Mesendoderm (in vitro differentiated cells): ENCODE results near the gene FLNB.

ENCODE experiments used
- DNase-seq: peaks from one replicate; pipeline ENCODE4 v3.0.0; 2013
- H2AK5ac ChIP-seq: 2 replicates; pipeline ENCODE4 v1.6.1; 2013; ENCODE audit warnings: low read length, inconsistent platforms
- H2BK120ac ChIP-seq: 2 replicates; pipeline ENCODE4 v1.6.1; 2013; ENCODE audit warnings: low read depth, mild to moderate bottlenecking, low read length, moderate library complexity, mixed read lengths
- H2BK15ac ChIP-seq: replicated peaks from 2 replicates; pipeline ENCODE4 v1.6.1; 2013; ENCODE audit warnings: low read depth, mild to moderate bottlenecking, moderate library complexity
- H2BK5ac ChIP-seq: 2 replicates; pipeline ENCODE4 v1.6.1; 2013; ENCODE audit warnings: low read length, inconsistent platforms
- H3K18ac ChIP-seq: 2 replicates; pipeline ENCODE4 v1.6.1; 2013; ENCODE audit warnings: mild to moderate bottlenecking, low read length, mixed read lengths
- H3K23ac ChIP-seq: one replicate; pipeline ENCODE4 v1.6.1; 2013; ENCODE audit warnings: low read length
- H3K27ac ChIP-seq: 2 replicates; pipeline ENCODE4 v1.5.1; 2013; ENCODE audit warnings: low read depth, mild to moderate bottlenecking, inconsistent platforms, low read length, moderate library complexity
- H3K27me3 ChIP-seq: 2 replicates; pipeline ENCODE4 v1.6.1; 2013; ENCODE audit warnings: low read length, control low read depth, mild to moderate bottlenecking, inconsistent platforms; ENCODE audit not compliant: insufficient read depth, poor library complexity
- H3K36me3 ChIP-seq: 2 replicates; pipeline ENCODE4 v1.6.1; 2013; ENCODE audit warnings: low read length, inconsistent platforms; ENCODE audit not compliant: control insufficient read depth, insufficient read depth
- H3K4ac ChIP-seq: one replicate; pipeline ENCODE4 v1.6.1; 2013; ENCODE audit warnings: low read depth, mild to moderate bottlenecking, low read length, moderate library complexity
- H3K4me1 ChIP-seq: 2 replicates; pipeline ENCODE4 v1.6.1; 2013; ENCODE audit warnings: low read depth, low read length, inconsistent platforms; ENCODE audit not compliant: control insufficient read depth
- H3K4me2 ChIP-seq: 2 replicates; pipeline ENCODE4 v1.6.1; 2013; ENCODE audit warnings: low read length
- H3K4me3 ChIP-seq: 2 replicates; pipeline ENCODE4 v1.5.1; 2013; ENCODE audit warnings: mild to moderate bottlenecking, low read length
- H3K56ac ChIP-seq: one replicate; pipeline ENCODE4 v1.6.1; 2013; ENCODE audit warnings: low read length
- H3K79me1 ChIP-seq: 2 replicates; pipeline ENCODE4 v1.6.1; 2013; ENCODE audit warnings: low read length, inconsistent platforms
- H3K79me2 ChIP-seq: 2 replicates; pipeline ENCODE4 v1.6.1; 2013; ENCODE audit warnings: mild to moderate bottlenecking, low read length; ENCODE audit not compliant: control insufficient read depth, insufficient read depth
- H3K9ac ChIP-seq: 2 replicates; pipeline ENCODE4 v1.6.1; 2013; ENCODE audit warnings: low read length, inconsistent platforms
- H4K5ac ChIP-seq: one replicate; pipeline ENCODE4 v1.6.1; 2013; ENCODE audit warnings: low read length
- H4K8ac ChIP-seq: one replicate; pipeline ENCODE4 v1.6.1; 2013; ENCODE audit warnings: low read depth, mild to moderate bottlenecking, control low read depth, low read length, moderate library complexity
- WGBS: extraction: QIAGEN DNeasy Blood & Tissue Kit; methylation state at CpG from one replicate; pipeline ENCODE4 v1.1.7; 2013; ENCODE audit warnings: low lambda C conversion rate, missing lambda C conversion rate; ENCODE audit not compliant: insufficient coverage; ENCODE audit errors: extremely low coverage; 5-methylcytosine and 5-hydroxymethylcytosine counted together

FLNB gene

DNA sequence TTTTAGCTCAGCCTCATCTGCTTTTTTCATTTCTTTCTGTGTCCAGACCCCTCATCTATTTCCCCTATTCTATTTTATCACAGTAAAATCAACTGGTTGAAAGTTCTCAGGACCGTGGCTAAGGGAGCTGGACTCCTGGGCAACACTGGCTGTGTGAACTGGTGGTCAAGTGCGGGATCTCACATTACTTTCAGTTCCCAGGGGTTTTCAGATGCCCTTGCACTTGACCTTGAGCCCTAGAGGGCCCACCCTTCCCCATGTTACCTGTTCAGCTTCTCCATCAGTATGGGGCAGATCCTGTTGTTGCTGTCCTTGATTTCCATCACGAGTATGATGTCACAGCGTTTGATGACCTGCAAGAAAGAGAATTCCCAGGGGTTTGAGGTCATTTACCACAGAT is 199.7 kb downstream of the FLNB start:
- Histone ChIP-seq H3K4me2 (no peak overlapping the region), H3K4ac (no peak overlapping the region), H2BK15ac (no peak overlapping the region), H2BK5ac (no peak overlapping the region), H4K8ac (no peak overlapping the region), H2AK5ac (no peak overlapping the region), H3K18ac (no peak overlapping the region), H3K27me3 (no peaks in the 10 kb centered on the region), H4K5ac (no peak overlapping the region), H3K56ac (no peak overlapping the region), H3K36me3 (no peaks in the 10 kb centered on the region), H3K27ac (no peak overlapping the region), H3K4me1 (no peaks in the 10 kb centered on the region), H2BK120ac (no peak overlapping the region), H3K4me3 (no peak overlapping the region), H3K79me1 (no peaks in the 10 kb centered on the region), H3K79me2 (no peaks in the 10 kb centered on the region), H3K23ac (no peak overlapping the region), H3K9ac (no peak overlapping the region)
- no CpG with 5 or more reads among the region's 4 CpGs for WGBS
- DNase-seq: no peak

- Histone ChIP-seq H3K79me1 (no peaks in the 10 kb centered on the region), H3K4me2 (no peak overlapping the region), H3K27ac (no peak overlapping the region), H3K23ac (no peak overlapping the region), H3K27me3 (no peaks in the 10 kb centered on the region), H2BK120ac (no peak overlapping the region), H3K4me3 (no peak overlapping the region), H3K4ac (no peak overlapping the region), H3K4me1 (no peaks in the 10 kb centered on the region), H2AK5ac (no peak overlapping the region), H2BK5ac (no peak overlapping the region), H3K18ac (no peak overlapping the region), H3K56ac (no peak overlapping the region), H4K5ac (no peak overlapping the region), H4K8ac (no peak overlapping the region), H3K36me3 (no peaks in the 10 kb centered on the region), H3K79me2 (no peaks in the 10 kb centered on the region), H2BK15ac (no peak overlapping the region), H3K9ac (no peak overlapping the region)
- DNase-seq: no peak
- 100% methylated on average over 1 of the region's 3 CpGs for WGBS
Measured at GRCh38 chr3:58209933-58210332, 201.7 kb downstream of the FLNB start.

- Histone ChIP-seq H3K27me3 (no peaks in the 10 kb centered on the region), H3K4me1 (no peaks in the 10 kb centered on the region), H3K36me3 (no peaks in the 10 kb centered on the region), H3K27ac (no peak within 1 kb of the TSS), H3K79me1 (no peaks in the 10 kb centered on the region), H3K18ac (no peak within 1 kb of the TSS), H3K9ac (no peak within 1 kb of the TSS), H4K8ac (no peak within 1 kb of the TSS), H2BK15ac (no peak within 1 kb of the TSS), H2BK120ac (no peak within 1 kb of the TSS), H3K4me2 (no peak within 1 kb of the TSS), H3K4ac (no peak within 1 kb of the TSS), H3K4me3 (no peak within 1 kb of the TSS), H3K23ac (no peak within 1 kb of the TSS), H2BK5ac (no peak within 1 kb of the TSS), H2AK5ac (no peak within 1 kb of the TSS), H3K56ac (peak within 1 kb of the TSS; percentile 30), H3K79me2 (no peaks in the 10 kb centered on the region), H4K5ac (no peak within 1 kb of the TSS)
- no CpG with 5 or more reads among the region's 14 CpGs for WGBS
- DNase-seq: no peak
Measured at GRCh38 chr3:58210761-58211460, 202.7 kb downstream of the FLNB start, which contains the start of gene DNASE1L3. DNASE1L3 (minus strand) TSS chr3:58210972; CDS start chr3:58210906, 66 bp downstream.

- Histone ChIP-seq H3K18ac (no peak overlapping the region), H2BK120ac (no peak overlapping the region), H3K27me3 (no peaks in the 10 kb centered on the region), H4K5ac (no peak overlapping the region), H2AK5ac (no peak overlapping the region), H3K9ac (no peak overlapping the region), H3K4me1 (peaks cover 4% of the 10 kb centered on the region), H3K4me3 (no peak overlapping the region), H2BK15ac (no peak overlapping the region), H3K27ac (no peak overlapping the region), H3K4me2 (no peak overlapping the region), H3K36me3 (no peaks in the 10 kb centered on the region), H3K23ac (no peak overlapping the region), H3K79me1 (no peaks in the 10 kb centered on the region), H4K8ac (no peak overlapping the region), H3K4ac (no peak overlapping the region), H2BK5ac (no peak overlapping the region), H3K56ac (no peak overlapping the region), H3K79me2 (no peaks in the 10 kb centered on the region)
- WGBS: no CpG with 5 or more reads among the region's 7 CpGs
- peak; percentile 70 for DNase-seq
Measured at GRCh38 chr3:58214484-58215316, 206.5 kb downstream of the FLNB start.

DNA sequence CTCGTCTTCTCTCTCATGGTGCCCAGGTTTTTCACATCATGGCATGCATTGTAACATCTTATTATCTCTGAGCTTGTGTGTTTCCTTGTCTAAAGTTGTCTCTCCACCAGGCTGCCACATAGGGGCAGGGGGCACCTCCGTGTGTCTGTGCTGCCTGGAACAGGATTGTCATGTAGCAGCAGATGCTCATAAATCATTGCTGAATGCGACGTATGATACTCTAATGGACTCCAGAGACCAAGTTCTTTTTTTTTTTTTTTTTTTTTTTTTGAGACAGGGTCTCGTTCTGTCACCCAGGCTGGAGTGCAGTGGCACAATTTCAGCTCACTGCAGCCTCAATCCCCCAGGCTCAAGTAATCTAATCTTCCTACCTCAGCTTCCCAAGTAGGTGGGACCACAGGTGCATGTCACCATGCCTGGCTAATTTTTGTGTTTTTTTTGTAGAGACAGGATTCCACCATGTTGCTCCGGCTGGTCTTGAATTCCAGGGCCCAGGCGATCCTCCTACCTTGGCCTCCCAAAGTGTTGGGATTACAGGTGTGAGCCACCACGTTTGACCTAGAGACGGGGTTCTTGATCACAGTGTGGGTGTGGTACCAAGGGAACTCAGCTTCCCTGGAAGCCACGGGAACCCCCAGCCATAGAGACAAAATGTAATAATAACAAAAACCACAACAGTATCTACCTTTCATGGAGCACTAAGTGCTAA is 207.2 kb downstream of the FLNB start:
- H3K79me1 ChIP-seq: no peaks in the 10 kb centered on the region
- H4K8ac ChIP-seq: no peak overlapping the region
- H2BK120ac ChIP-seq: no peak overlapping the region
- peaks cover 4% of the 10 kb centered on the region for H3K4me1 ChIP-seq
- no peak overlapping the region for H3K18ac ChIP-seq
- no peak overlapping the region for H3K27ac ChIP-seq
- no peak for DNase-seq
- H3K56ac ChIP-seq: no peak overlapping the region
- no peaks in the 10 kb centered on the region for H3K79me2 ChIP-seq
- no CpG with 5 or more reads among the region's 10 CpGs for WGBS
- H3K36me3 ChIP-seq: no peaks in the 10 kb centered on the region
- H2BK15ac ChIP-seq: no peak overlapping the region
- no peak overlapping the region for H3K4me3 ChIP-seq
- H4K5ac ChIP-seq: no peak overlapping the region
- no peak overlapping the region for H3K4me2 ChIP-seq
- H2AK5ac ChIP-seq: no peak overlapping the region
- no peak overlapping the region for H3K9ac ChIP-seq
- H2BK5ac ChIP-seq: no peak overlapping the region
- H3K4ac ChIP-seq: no peak overlapping the region
- H3K23ac ChIP-seq: no peak overlapping the region
- H3K27me3 ChIP-seq: no peaks in the 10 kb centered on the region
